MG63 (cell line): ENCODE measurements around the gene MEGF11. TPM values are rescaled to one million over a fixed set of nuclear protein-coding genes. Genes with fewer than 3 reads are reported as not detected.

Experiments
- DNase-seq: peaks from one replicate; pipeline ENCODE4 v3.0.0-alpha.2; 2020
- H3K27me3 ChIP-seq: fragments of 250-450 bp; sonication (Bioruptor Pico); 2 replicates; pipeline ENCODE4 v1.5.1; 2020; ENCODE audit warnings: mild to moderate bottlenecking, moderate library complexity
- H3K36me3 ChIP-seq: fragments of 250-450 bp; sonication (Bioruptor Pico); 2 replicates; pipeline ENCODE4 v1.5.1; 2020; ENCODE audit warnings: mild to moderate bottlenecking, moderate library complexity
- H3K4me3 ChIP-seq: fragments of 250-450 bp; sonication (Bioruptor Pico); 2 replicates; pipeline ENCODE4 v1.5.1; 2020; ENCODE audit warnings: mild to moderate bottlenecking, moderate library complexity
- H3K9me3 ChIP-seq: fragments of 250-450 bp; sonication (Bioruptor Pico); 2 replicates; pipeline ENCODE4 v1.5.1; 2020; ENCODE audit warnings: mild to moderate bottlenecking, moderate library complexity
- total RNA-seq: library from RNA; depleted of rRNA; stranded (reverse); fragments of >200 nt; shearing (Covaris generic); gene quantifications from 2 replicates; pipeline ENCODE4 v1.2.3, GENCODE V29; 2014; ENCODE audit warnings: low replicate concordance

MEGF11 gene
- total RNA-seq, 1 experiment from 2014 or later = 0.10 TPM

DNA sequence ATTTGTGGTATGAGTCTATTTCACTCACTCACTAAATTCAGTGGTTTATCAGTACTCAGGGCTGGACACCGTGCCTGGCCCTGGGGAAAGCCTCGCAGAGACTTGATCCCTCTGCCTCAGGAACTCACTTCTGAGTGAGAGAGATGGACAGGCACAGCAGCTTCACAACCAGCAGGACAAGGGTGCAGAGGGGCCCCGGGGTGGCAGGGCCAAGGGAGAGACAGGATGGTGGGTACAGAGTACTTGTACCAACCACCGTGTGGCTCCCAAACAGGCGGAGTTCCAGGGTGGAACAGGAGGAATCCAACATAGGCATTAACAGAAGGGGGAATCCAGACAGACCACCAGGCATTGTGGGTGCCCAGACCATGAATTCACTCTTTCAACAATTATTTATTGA lies 143.7 kb downstream of the MEGF11 start:
- Histone ChIP-seq H3K4me3 (no peak overlapping the region), H3K27me3 (peaks cover 3% of the 10 kb centered on the region; the same call in 1 of the 2 replicates), H3K9me3 (no peaks in the 10 kb centered on the region), H3K36me3 (no peaks in the 10 kb centered on the region)
- DNase-seq = no peak

DNA sequence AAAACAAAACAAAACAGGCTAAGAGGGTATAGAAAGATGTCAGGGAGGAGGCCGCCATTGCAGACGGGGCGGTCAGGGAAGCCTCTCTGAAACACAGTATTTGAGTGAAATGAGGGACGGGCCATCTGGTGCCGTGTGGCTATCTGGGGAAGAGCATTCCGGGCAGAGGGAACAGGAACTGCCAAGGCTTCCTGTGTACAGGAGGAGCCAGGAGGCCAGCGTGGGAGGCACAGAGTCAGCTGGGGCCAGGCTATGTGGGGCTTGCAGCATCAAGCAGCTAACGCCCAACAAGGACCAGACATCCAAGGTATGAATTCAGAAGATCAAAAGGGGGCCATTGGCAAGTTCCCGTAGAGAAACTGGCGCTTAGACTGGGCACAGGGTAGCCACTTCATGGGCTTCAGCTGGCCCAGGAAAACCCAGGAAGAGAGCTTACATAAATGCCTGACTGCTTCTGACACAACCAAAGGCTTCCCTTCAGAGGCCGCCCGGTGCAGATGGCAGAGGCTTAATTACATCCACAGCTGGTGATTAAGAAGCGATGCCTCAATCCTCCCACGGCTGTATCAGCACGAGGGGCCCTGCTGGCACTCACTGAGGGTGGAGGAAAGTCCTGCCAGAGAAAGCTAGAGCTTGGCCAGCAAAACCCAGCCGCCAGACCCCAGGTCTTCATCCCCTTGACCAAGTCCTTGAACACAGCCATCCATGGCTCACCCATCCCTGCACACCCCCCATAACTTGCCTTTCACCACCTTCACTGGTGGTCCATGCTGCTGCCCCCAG lies 144.9 kb downstream of the MEGF11 start:
- Histone ChIP-seq H3K9me3 (no peaks in the 10 kb centered on the region), H3K36me3 (no peaks in the 10 kb centered on the region), H3K27me3 (peaks cover 3% of the 10 kb centered on the region; the same call in 1 of the 2 replicates), H3K4me3 (no peak overlapping the region)
- DNase-seq = no peak

DNA sequence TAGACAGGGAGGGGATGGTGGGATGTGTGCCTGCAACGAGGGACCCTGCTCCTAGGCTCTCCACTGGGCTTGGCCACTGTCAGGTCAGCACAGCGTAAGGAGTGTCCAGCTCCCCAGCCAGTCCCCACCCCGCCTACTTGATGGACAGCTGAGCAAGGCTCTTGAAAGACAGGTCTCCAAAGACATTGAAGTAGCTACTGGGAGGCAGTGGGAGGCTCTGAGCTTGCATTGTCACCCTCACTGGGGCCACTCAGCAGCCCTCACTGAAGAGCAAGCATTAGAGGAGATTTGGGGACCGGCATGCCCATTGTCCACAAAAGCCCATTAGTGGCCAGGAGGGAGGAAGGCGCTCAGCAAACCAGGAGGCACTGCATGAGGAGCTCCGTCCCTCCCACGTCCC lies 146.5 kb downstream of the MEGF11 start:
- H3K36me3 ChIP-seq = no peaks in the 10 kb centered on the region
- no peak overlapping the region for H3K4me3 ChIP-seq
- no peaks in the 10 kb centered on the region for H3K9me3 ChIP-seq
- no peak for DNase-seq
- no peaks in the 10 kb centered on the region; the same call in 1 of the 2 replicates for H3K27me3 ChIP-seq

DNA sequence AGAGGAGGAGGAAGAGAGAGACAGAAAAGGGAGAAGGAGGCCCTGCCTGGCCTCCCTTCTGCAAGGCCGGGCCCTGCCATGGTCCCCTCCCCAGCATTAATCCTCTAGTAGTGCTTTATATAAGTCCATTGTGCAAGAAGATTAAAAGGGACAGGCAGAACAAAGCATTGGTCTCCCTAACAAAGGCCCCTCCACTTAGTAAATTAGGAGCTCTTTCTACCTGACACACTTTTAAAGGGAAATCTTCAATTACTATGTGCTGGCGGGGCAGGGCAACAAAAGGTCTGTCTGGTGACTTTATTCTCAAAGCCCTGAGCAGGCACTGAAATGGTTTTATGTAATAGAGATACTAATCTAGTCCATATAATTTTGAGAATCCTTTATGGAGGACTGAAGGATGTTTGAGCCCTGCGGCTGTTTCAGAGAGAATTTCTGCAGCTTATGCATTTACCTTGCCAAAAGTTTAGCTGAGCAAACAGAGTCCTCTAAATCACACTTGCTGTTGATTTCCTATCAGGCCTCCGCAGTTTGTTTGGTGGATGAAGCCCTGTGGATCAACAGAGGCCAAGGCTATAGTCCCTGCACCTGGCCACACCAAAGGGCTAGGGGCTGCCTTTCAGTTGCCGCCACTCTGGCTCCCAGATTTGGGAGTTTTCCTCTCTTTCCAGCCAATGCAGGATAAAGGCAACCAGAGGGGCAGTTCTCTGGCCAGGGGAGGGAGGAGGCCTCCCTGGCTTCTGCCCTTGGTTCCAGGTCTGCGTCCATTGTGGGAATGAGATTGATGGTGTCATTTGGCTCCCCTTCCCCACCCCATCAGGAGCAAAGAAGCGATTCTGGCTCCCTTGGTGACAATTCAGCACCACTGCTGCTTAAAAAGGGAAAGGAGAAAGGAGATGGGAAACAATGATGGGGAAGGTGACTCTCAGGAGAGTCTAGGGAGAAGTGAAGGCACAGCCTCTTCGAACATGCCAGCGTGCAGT lies 148.0 kb downstream of the MEGF11 start:
- no peak for DNase-seq
- H3K4me3 ChIP-seq = no peak overlapping the region
- H3K27me3 ChIP-seq = no peaks in the 10 kb centered on the region; the same call in 1 of the 2 replicates
- H3K9me3 ChIP-seq = no peaks in the 10 kb centered on the region
- H3K36me3 ChIP-seq = no peaks in the 10 kb centered on the region

DNA sequence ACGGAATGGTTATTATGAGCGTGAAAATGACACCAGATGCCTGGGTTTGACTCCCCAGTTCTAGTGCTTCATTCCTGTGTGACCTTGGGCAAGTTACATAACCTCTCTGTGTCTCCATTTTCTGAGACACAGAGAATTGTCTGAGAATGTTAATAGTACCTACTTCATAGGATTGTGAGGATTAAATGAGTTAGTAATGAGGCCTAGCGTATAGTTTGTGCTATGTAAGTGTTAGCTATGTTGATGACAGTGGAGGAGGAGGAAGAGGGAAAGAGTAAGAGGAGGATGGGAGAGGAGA lies 150.3 kb downstream of the MEGF11 start:
- Histone ChIP-seq H3K36me3 (no peaks in the 10 kb centered on the region), H3K9me3 (no peaks in the 10 kb centered on the region), H3K4me3 (no peak overlapping the region), H3K27me3 (no peaks in the 10 kb centered on the region)
- DNase-seq = no peak

DNA sequence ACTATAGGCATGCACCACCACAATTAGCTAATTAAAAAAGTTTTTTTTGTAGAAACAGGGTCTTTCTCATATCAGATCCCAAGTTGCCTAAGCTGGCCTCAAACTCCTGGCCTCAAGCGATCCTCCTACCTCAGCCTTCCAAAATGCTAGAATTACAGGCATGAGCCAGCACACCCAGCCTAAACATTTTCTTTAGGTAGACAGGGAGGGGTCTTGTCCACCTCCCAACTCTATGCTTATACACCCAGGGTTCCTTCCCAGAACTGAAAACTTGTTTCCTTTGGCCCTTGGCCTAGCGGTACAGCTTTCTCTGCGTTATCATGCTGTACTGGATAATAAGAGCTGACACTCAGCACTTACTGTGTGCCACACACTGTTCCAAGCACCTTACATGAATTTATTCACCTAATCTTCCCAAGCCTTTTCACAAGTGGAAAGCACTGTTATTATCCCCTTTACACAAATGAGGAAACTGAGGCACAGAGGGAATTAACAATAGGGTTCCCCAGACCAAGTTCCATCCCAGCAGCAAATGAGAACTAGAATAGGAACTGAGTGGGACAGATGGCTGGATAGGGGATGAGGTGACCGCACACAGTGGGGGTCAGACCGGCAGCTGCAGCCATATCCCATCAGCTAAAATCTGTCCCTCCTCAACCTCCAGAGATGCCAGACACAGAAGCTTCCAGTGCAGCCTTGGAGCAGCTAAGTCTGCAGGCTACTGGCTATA lies 150.8 kb downstream of the MEGF11 start:
- DNase-seq = no peak
- Histone ChIP-seq H3K4me3 (no peak overlapping the region), H3K36me3 (no peaks in the 10 kb centered on the region), H3K27me3 (no peaks in the 10 kb centered on the region), H3K9me3 (no peaks in the 10 kb centered on the region)

DNA sequence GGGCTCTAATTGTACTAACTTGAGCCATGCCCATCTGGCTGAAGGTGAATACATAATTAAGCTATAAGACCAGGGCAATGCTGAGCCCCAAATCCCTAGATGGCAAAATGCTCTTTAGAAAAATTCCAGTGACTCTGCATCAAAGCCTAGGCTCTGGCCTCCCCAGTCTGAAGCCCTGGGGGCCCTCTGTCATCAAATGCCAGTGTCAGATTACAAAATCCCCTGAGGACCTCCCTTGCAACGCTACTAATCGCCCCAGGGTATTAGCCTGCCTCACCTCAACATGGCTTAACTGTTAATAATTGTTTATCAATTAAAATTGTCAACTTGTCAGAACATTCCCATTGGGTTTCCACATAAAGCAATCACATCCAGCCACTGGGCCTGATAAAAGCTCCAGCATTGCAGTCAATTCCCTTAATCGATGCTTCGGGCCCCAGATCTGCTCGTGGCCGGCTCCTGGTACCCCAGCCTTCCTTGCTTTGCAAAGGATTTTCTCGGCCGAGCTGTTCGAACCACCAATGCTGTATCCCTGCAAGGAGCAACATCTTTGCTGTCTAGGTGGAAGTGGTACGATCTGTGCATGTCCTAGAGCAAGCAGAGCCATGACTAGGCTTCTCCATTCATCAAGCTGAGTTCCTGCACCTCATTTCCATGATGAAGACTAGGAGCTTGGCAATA lies 151.7 kb downstream of the MEGF11 start:
- no peaks in the 10 kb centered on the region for H3K36me3 ChIP-seq
- no peak overlapping the region for H3K4me3 ChIP-seq
- no peaks in the 10 kb centered on the region for H3K27me3 ChIP-seq
- no peaks in the 10 kb centered on the region for H3K9me3 ChIP-seq
- DNase-seq = no peak

DNA sequence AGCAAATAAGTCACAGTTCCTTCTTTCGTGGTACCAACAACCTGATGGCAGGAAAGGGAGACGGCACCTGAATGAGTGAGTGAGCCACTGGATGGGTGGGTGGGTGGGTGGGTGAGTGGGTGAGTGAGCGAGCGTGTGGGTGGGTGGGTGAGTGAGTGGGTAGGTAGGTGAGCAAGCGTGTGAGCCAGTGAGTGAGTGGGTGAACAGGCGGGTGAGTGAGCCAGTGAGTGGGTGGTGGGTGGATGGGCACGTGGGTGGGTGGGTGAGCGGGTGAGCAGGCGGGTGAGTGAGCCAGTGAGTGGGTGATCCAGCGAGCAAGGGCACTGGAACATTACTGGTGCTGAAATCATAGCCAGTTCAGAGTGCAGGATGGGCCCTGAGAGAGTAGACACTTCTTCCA lies 152.8 kb downstream of the MEGF11 start:
- no peak for DNase-seq
- no peak overlapping the region for H3K4me3 ChIP-seq
- H3K9me3 ChIP-seq = no peaks in the 10 kb centered on the region
- no peaks in the 10 kb centered on the region for H3K36me3 ChIP-seq
- no peaks in the 10 kb centered on the region for H3K27me3 ChIP-seq

DNA sequence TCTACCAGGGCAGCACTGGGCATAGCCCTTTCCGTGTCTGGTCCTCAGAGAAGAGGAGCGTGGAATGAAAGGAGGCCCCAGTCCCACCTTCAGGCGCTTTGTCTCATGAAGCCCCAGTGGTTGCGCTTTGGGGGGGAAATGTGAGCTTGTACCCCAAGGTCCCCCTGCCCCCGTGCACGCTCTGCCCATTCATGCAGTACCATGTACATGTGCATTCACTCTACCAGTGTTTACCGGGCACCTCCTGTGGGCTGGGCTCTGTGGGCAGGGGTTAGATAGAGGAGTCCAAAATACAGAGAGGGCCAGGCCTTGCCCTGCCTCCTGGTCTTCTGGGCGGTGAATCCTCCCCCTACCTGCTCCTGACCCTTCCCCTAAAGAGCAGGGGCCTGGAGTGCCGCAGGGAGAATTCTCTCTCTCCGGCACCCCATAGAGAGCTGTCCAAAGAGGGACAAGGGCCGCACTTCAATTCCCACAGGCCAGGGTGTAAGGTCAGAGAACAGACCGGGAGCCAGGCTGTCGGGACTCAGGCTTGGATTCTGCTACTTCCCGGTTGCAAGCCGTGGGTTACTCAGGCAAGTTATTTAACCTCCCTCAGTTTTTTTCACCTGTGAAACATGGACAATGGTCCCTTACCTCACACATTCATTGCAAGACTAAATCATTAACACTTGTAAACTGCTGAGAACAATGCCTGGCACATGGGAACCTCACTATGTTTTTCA lies 153.4 kb downstream of the MEGF11 start:
- no peak overlapping the region for H3K4me3 ChIP-seq
- H3K27me3 ChIP-seq = no peaks in the 10 kb centered on the region
- no peaks in the 10 kb centered on the region for H3K9me3 ChIP-seq
- no peak for DNase-seq
- no peaks in the 10 kb centered on the region for H3K36me3 ChIP-seq

DNA sequence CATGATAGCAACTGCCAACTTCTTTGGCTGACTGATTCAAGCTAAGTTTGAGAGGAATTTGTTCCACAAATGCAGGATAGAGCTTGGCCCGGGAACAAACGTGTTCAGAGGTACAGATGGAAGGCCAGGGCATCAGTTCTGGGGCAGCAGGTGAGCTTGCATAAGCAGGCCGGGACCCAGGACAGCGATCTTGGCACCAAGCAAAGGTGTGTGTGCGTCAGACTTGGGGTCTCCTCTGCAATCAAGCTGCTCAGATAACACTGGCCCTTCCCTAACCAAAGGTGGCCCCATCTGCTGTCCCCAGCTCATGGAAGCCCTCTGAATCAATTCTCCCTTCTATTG lies 155.6 kb downstream of the MEGF11 start:
- no peak for DNase-seq
- Histone ChIP-seq H3K36me3 (no peaks in the 10 kb centered on the region), H3K27me3 (no peaks in the 10 kb centered on the region), H3K4me3 (no peak overlapping the region), H3K9me3 (no peaks in the 10 kb centered on the region)

DNA sequence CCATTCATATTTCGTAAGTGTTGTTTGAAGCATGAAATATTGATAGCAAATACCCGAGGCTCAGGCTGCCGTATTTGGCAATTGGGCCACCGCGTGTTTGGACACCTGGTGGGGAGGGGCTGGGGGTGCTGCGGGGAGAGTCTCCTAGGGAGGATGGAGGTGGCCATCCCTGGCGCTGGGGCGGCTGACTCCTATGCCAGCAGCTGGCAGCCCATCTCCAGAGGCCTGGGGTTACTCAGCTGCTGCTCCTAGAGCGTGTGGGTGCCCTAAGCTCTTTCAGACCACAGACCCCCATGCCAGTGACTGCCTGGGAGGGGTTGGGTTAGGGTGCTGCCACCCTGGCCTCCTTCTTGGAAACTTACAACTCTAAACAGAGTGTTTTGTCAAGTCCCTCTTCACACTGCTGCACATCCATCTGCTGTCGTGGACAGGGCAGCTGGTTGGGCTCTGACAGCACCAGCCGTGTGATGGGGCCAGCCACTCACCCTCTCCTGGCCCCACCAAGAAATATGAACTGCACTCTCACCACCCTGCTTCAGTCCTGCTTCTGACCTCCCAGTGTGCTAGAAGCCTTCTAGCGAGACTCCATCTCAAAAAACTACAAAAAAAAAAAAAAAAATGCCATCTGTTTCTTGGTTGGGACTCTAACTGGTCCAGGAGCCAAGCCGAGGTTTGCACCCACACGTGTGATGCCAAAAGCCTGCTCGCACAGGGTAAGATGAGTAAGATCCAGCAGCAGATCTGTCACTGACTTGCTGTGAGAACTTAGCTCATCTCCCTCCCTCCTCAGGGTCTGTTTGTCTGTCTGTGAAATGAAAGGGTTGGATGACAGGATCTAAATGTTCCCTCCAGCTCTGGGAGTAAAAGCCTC lies 156.2 kb downstream of the MEGF11 start:
- Histone ChIP-seq H3K4me3 (no peak overlapping the region), H3K27me3 (no peaks in the 10 kb centered on the region), H3K9me3 (no peaks in the 10 kb centered on the region), H3K36me3 (no peaks in the 10 kb centered on the region)
- DNase-seq = peak; percentile 11

DNA sequence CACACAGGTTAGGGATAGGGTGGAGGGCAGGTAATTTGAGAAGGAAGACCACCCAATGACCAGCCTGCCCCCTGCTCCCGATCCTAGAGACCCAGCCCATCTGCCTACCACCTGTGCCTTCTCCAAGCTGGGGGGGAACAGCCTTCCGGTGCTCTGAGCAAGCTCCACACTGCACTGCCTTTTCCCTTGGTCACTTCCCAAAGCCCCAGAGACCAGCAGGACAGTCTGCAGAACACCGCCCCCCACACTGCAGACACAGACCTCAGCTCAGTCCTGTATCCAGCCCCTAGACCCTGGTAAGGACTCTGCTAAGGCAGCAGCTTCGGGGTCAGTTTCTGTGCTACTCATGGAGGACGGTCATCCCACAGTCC lies 156.9 kb downstream of the MEGF11 start:
- no peak overlapping the region for H3K4me3 ChIP-seq
- H3K36me3 ChIP-seq = no peaks in the 10 kb centered on the region
- no peaks in the 10 kb centered on the region for H3K27me3 ChIP-seq
- no peaks in the 10 kb centered on the region for H3K9me3 ChIP-seq
- no peak for DNase-seq

DNA sequence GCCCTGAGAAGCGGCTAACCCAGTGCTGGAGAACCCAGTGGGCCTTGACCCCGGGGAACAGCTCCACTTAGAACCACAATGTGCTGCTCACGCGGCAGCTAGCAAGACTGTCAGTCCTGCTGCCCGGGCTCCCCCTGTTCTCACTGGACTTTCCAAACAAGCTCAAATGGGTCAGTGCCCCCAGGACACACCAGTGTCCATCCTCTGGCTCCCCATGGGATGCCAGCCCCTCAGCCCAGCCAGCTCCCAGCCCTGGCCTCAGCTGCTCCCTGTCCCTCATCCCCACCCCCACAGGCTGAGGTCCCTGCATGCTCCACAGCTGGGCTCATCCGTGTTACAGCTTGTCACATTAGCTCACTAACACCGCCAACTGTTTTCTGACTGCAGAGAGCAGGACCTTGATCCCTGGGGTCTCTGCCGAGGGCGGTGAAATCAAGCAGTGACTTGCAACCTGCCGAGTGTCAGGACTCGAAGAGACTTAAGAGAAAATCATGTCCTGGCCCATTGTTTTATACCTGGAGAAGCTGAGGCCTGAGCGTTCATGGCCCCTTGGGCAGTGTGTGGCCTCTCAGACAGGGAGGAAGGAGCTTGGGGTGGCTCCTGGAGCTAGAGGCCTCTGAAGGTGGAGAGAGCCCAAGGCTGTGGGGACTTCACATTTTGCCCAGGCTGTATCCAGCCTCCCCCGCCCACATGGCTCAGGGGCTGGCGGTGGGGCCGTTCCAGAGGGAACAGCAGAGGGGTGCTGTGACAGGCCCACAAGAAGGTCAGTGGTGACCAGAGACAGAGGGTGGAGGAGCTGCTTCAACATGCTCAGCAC lies 157.5 kb downstream of the MEGF11 start:
- DNase-seq = no peak
- H3K27me3 ChIP-seq = no peaks in the 10 kb centered on the region

DNA sequence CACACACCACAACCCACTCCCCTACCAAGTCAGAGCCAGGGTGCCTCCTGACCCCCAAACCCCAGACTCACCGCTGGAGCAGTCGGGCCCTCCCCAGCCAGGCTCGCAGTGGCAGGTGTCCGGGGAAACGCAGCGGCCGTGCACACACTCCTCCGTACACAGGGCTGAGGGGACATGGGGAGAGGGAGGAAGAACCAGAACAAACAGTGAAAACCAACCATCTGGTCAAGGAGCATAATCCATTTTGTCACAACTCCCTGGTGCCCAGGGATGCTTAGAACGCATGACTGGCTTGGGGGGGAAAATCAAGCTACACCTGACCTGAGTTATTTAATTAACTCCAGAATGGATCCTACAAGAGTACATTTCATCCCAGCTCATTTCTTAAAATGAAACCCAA lies 159.2 kb downstream of the MEGF11 start:
- H3K36me3 ChIP-seq = no peaks in the 10 kb centered on the region
- H3K27me3 ChIP-seq = no peaks in the 10 kb centered on the region
- no peaks in the 10 kb centered on the region for H3K9me3 ChIP-seq
- H3K4me3 ChIP-seq = no peak overlapping the region
- DNase-seq = no peak

More for the DNA sequence above, 157.5 kb downstream of the MEGF11 start:
- H3K9me3 ChIP-seq = no peaks in the 10 kb centered on the region
- no peak overlapping the region for H3K4me3 ChIP-seq
- H3K36me3 ChIP-seq = no peaks in the 10 kb centered on the region
